Stimulated activated CD4-positive, alpha-beta T cell treated with anti-CD3 and anti-CD28 coated beads, Interleukin-2, amount 100 ng/mL, for 4 hours (primary cell): ENCODE results near the gene BCL6.

Source experiments
- DNase-seq: peaks from one replicate; pipeline ENCODE4 v3.0.0-alpha.2; 2020; ENCODE audit warnings: low read depth

The BCL6 gene

DNA sequence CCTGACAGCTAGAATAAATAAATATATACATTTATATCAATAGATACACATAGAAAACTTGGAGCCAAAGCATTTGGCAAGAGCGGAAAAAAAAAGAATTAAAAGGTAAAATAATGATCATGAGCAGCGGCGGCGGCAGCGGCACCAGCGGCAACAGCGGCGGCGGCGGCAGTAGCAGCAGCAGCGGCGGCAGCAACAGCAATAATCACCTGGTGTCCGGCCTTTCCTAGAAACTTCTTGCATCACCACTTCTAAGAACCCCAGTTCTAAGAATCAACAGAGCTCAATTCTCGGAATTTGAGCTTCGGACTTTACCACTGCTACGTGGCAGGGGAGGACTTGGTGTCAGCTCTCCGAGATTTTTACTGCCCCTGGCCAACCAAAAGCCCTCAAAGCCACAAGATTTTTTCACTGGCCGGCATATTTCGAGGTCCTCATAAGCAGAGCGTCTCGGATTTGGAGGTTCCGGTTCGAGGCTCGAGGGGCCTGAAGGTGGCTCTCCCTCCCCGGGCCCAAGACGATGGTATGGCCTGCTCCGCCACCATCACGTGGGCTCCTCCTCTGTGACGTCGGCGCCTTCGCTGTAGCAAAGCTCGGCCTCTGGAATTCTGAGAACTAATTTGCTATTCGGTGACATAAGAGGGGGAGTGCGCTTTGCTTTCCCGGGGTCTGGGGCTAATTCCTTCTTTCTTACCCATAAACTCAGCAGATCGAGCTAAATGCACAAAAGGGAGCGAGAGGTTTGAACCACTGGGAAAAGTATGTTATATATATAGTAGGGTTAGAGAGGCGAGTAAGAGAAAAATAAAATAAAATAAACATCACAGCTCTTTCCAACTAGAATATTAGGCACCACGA, at the start of gene BCL6:
Gene BCL6, minus strand, starts transcription at position 268 of the 858 bp plus-strand sequence. CDS start 11,775 bp downstream, outside the sequence.
- DNase-seq = peak; percentile 81

DNA sequence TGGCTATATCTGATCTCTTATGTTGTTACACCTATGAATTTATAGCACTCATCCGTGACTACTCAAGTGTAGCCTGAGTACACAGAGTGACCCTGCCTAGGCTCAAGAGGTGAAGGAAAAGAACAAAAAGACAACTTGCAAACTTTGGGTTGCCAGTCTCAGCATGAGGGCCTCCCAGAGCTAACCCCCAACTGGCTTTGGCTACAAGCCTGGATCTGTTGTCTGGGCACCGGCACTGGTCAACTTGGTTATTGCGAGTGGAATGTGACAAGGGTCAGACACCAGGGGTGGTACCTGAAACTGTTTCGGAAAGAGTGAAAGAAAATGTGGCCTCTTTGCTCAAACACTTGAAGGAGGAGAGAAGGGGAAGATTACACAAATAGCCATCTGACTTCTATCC, 49.5 kb upstream of the BCL6 start:
- no peak for DNase-seq

DNA sequence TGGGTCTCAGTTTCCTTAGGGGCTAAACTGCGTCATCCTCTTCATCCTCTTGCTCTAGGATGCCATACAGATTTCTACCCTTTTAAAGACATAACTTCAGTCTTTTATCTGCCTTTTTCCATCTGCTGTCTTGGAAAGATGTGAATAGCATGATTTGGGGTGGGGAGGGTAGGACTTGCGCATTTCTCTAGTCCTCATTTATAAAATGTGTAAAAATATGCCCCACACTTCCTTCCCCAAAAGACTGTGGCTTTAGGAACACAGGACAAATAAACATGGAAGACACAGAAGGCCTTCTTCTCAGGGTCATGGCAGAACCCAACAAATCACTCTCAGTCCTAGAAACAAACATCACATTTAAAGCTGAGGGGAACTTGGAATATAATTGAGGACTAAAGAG, 48.4 kb upstream of the BCL6 start:
- no peak for DNase-seq

DNA sequence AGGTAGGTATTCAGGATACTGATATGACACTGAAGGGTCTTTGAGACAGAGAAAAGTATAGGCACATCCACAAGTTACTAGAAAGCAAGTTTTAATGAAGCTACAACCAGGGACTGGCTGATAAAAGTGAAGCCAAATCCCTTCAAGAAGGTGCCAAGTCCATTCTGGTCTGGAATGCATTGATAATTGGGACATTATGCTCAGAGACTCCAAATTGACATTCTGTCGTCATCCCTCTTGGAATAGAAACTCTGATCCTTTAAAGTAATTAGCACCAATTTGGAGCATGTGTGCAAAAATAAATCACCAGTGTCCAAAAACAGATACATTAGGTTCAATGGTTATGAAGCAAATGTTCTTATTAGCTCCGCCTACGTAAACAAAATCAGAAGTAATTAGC, 47.3 kb upstream of the BCL6 start:
- no peak for DNase-seq

DNA sequence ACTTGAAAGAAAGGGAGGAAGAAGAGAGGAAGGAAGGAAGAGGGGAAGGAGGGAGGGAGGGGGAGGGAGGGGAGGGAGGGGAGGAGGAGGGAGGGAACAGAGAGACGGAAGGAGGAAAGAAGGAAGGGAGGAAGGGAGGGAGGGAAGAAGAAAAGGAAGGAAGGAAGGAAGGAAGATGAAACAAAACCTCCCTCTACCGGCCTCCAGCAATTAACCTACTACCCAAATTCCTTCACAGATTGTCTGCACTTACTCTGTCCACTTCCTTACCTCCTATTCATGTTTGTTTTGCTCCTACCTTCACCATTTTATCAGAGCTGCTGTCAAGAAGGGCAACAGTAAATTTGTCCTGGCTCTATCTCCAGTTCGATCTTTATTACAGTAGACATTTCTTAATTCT, 44.6 kb upstream of the BCL6 start:
- DNase-seq = no peak

DNA sequence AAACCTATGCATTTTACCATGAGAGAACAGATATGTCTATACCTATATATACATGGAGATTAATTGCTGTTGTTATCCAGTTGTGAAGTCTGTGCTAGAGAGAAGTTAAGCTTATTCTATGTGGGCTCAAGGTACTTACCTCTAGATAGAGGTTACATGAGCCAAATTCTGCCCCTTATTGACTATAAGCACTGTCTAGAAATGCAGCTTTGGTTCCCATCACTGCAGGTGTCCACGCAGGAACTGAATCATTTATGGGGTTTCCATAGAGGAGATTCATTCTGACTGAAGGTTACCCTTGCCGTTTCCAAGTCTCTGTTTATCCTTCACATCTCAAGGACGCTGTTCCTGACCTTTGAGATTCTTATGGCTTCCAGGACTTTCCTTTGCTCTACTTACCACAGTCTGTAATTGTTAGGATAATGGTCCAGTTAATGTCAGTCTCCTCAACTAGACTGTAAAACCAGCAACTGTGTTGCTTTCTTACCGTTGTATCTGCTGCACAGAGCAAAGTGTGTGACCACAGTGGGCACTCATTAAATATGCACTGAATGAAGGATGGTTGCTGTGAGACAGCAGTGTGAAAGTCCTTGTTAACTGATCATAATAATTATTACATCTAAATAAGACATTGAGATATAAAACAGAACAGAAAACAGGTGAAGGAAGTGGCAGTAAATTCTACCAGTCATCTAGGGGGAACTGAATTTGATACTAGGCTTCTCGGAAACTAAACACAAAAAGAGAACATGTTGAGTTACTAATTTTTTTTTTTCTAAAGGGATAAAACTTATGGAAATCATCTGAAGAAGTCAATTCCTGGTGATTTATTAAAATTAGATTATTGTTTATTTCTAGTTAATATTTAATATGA, 44.0 kb upstream of the BCL6 start:
- DNase-seq = no peak

DNA sequence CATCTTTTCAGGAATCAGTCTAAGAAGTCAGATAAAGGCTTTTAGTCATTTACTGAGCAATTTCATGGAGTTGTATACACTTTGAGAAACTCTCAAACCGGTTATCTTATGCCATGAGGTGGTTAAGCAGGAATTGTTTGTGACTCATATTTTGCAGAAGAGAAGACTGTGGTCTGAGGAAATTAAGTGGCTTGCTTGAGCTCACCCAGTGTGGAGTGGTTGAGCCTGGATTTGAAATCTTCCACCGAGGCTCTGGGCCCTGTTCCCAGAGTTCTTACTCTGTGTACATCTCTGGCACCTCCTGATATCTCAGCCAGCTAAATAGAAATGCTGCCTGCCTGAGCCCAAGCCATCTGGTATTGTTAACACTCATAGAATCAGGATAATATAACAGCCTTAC, 37.8 kb upstream of the BCL6 start:
- DNase-seq = no peak

DNA sequence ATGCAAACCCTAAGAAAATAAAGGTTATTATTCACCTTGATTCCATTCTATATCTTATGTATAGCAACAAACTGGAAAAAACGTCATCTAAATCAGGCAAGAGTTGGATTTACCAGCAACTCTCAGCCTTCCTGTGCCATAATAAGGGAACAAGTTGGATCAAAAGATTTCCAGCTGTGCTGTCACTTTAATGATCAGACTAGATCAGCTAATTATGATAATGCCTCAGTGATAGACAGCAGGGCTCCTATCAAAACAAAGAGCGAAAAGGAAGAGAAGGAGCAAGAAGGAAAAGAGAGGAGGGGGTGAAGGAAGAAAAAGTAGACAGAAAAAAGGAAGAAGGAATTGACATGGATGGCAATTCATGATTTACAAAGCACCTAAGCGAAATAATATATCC, 36.7 kb upstream of the BCL6 start:
- DNase-seq = no peak

DNA sequence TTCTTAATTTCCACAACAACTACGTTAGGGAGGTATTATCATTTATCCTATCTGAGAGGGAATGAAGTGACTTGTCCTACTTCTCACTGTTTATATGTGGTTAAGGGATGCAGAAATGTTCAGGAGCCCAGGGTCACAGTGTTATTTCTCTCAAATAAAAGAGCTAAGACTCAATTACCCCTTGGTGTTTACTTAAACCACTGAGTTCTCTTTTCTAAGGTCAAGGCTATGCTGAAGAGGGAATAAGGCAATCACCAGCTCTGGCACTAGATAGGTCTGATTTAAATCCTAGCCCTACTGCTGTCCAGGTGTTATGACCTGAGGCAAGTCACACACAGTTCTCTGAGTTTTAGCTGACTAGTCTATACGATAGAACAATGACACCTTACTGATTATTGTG, 35.7 kb upstream of the BCL6 start:
- no peak for DNase-seq

DNA sequence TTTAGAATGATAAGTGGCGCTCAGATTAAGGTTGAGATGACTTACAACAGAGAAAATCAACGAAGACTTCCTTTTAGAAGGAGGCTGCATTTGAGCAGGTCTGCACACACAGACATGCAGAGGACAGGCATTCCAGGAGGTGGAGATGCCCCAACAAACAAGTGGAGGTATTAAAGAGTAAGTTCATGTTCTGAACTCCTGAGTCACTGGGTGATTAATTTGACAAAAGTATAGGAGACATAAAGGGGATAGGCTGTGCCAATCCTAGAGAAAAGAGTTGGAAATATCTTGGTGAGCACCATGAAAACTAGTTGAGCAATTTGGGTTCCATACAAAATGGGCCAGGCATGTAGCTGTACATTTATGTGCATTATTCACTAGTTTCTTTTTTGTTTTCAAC, 33.5 kb upstream of the BCL6 start:
- DNase-seq = no peak

DNA sequence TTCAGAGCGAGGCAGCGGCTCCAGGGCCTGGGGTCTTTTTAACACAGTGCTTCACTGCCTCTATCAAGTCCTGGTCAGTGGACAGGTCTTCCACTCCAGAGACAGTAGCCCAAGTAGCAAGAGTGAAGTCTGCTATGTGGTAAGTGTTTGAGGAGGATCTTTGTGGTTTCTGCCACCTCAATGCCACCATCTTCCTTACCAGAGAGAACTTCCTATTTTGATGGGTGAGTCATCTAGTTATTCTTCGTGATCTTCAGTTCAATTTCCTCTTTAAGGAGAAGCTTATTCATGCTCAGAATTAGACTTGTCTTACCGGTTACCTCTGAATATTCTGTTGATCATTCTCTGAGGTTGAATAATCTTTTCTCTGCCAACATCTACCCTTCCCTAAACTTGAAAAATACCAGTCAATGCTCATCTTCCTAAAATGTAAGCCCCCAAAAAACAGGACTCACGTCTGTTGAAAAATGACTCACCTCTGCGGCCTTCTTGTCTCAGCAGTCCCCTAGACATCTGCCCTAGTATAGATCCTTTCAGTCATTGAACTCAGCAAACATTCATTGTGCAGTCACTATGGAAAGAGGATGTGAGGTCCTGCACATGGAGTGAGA, 32.2 kb upstream of the BCL6 start:
- peak; percentile 21 for DNase-seq

DNA sequence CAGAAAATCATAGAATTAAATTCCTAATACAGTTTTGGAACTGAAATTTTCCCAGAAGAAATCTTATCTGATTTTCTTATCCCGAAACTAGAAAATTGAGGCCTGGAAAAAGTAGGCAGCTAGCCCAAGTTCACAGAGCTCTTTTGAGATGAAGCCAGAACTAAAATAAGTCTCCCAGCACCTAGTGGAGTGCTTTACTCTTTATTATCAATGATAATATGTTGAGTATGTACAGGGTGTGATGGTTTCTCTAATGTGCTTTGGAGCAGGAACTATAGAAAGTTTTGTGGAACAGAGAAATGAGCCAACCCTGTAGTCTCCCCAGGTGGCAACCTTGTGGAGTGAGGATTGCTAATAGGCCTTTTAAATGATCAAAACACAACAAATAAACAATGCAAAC, 30.3 kb upstream of the BCL6 start:
- DNase-seq = no peak

DNA sequence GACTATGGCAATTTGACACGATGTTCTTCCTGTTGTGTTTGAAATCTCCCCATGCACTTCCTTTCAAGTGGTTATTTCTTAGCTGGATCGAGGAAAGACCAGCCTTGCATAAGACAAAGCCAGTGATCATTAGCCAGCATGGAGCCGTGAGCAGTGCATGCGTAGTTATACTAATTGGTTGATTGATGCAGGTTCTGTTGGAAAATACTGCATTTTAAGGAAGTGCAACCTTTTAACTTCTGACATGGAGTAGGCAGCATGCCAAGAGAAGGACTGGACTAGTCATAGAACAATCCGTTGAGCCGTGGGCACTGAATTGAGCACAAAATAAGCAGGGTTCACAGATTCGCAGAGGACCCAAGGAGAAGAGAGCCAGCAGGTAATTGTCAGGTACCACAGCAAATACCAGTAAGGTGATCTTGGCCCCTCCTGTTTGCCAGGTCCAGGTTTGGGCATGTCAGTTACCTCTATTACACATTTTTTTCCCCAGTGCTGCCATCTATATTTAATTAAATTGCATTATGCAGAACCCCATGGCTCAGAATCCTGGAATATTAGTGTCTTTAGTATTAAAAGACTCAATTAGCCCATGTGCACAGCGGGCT, 29.0 kb upstream of the BCL6 start:
- no peak for DNase-seq

DNA sequence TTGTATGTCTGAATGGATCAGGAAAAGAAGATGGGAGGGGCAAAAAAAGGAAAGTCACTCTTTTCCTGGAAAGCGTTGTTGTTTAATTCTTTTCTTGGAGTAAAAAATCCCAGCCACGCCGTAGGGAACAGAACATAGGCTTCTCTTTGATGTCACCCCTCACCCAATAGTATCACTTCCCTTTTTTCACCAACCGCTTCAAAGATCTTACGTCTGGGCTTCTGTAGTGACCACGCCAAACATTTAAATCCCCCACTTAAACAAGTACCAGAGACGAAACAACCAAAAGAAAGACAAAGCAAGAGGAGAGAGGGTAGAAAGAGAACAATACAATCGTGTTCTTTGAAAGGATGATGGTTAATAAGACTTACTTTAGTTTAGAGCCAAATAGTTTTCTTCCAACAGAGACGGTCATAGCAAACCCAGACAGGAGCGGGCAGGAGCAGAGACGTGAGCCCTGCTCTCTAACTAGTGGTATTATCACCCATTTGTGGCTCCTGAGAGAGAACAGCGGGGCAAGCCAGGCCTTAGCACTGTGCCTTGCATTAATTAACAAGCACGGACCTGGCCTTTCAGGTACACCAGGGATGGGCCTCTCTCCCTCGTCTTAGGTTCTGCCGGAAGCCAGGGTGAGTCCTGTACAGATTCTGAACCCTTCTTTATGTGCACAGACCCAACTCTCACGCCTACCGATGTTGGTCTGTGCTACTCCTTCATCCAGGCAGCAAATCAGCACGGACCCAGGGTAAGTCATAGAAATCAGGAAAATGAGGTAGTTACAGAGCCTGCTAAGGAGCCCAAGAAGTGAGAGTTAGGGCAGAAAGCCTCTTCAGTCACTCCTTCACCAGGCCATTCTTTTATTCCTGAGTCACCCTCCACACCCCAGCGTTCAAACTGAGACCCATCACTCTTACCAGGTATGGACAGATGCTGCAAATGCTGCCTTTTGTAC, 28.2 kb upstream of the BCL6 start:
- DNase-seq = no peak

DNA sequence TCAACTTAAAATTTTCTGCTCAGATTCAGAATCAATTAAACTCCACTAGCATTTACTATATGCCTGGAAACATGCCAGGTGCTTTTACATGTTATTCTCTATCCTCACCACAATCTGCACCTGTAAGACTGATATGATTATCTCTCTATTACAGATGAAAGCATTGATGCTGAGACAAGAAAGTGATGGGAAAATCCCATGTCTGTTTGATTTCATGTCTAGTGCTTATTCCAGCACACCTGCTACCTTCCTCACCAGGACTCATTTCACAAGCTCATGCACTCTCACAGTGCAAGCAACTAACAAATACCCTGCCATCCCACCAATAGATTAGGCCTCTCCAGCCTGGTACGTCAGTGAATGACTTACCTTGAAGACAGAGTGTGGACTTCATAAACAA, 25.0 kb upstream of the BCL6 start:
- DNase-seq = peak; percentile 10

DNA sequence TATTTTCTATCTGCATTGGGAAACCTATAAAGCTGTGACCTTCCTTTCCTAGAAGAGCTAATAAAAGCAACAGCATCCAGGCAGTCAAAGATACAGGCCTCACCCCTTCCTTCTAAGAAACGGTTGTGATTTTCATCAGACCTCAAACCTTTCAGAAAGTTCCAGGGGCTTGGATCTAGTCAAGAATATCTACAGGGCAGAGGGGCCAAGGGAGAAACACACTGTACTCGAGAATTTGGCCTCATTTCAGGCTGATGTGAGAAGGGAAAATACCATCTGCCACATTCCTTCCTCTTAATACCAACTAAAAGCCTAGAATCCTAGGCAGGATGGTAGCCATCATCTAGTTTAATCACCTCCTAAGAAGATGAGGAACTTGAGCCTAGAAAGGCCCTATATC, 24.5 kb upstream of the BCL6 start:
- DNase-seq = no peak

DNA sequence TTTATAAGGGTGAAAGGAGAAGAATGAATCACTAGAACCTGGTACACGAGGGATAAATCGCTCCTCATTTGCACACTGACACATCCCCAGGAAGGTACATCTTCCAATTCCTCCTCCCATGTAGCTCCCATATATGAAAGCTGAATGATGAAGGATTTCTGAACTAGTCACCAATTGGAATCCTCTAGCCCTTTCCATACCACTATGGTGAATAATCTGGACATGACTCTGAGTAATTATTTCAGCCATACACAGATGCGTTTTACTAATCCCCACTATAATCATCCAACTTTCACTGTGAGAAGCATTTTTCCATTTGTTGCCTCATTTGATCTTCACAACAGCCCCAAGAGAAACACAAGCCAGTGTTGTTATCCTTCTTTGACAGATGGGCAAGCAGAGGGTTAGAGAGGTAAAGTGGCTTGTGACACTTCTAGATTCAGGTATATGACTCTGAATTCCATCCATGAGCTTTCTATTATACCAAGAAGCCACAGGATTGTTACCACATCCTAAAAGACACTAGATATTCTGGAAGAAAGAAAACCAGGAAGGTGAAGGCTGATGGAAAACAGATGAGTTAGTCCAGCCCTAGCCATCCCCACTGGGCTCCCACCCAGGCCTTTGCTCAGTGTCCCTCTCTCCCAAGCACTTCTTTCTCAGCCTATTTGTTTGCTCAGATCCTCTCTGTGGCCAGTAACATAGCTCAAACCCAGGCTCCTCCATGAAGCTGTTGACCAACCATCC, 22.2 kb upstream of the BCL6 start:
- DNase-seq = no peak

DNA sequence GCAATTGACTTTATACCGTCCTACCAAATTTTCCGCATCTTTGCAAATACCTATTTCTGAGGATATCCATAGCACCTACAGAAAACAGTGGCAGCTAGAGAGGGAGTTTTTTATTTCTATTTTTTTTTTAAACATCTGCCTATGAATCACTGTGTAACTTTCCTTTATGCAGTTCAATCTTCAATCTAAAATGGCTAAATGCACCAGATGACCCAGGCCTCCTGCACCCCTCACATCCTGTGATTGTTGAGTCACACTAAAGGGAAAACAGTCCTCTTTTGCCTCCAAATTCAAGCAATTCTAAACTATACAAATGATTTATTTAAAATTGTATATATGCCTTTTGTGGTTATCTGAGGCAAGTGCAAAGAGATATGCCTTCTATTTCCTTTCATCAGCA, 20.1 kb upstream of the BCL6 start:
- DNase-seq = no peak

DNA sequence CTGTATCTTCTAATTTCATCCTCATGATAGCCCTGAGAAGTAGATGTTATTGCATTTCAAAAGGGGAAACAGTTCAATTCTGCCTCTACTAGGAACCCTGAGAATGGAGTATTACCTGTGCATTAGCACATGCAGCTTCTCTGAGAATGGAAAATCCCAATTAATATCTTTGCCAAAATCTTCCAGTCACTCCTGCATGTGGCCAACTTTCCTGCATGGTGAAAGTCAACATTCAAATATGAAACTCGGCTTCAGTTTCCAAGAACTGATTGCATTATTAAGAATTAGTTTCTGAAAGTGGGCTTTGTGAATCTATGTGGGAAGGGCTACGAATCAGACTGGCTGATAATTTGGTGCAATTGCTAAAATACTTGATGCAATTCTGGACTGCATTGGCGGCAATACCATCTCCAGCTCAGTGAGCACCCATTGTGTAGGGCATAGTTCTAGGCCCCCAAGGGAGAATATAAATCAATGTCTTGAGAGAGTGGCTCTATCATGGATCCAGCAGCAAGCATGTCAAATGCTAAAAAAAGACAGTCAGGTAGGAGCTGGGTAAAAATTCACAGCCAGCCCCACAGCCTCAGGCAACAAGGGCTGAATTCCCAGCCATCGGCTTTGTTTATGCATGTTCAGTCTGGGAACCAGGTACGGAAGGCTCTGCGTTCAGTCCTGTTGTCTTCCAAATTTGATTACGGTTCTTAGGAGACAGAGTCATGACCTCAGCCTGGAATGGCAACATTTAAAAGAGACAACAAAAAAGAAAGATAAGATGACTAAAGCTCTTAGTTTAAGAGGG, 18.8 kb upstream of the BCL6 start:
- no peak for DNase-seq

DNA sequence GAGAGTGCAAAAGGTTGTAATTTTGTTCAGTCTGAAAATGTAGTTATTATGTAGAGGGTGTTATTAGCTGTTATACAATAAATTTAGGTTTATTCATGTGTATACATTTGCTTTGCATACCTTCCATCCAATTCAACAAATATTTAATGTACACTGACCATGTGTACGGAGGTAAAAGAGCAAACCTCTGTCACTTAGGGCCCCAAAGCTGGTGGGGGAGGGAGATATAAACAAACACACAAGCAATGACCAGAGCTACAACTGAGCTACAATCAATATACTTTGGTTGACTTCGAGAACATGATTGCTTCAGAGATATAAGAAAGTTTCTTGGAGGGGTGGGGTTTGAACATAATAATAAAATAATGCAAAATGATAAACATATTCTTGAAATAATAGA, 17.5 kb upstream of the BCL6 start:
- DNase-seq = no peak
